Dedifferentiated amniotic fluid mesenchymal stem cell (primary cell): ENCODE measurements around the gene ADGRF1.
"Not testable (repeated sequence)": the region's sequence is repeated elsewhere in the genome, so short reads cannot be mapped to it uniquely, and the experiment has no call there.

Source experiments
- DNase-seq: peaks from one replicate; pipeline ENCODE4 v3.0.0-alpha.2; 2016; ENCODE audit errors: extremely low spot score

Gene ADGRF1

GRCh38 chr6:47042275-47042791 is at the start of gene ADGRF1:
ADGRF1 (minus strand) TSS chr6:47042332; CDS start chr6:47029061, 13,271 bp downstream.
- no peak for DNase-seq

- DNase-seq = no peak
These were observed 48.7 kb upstream of the ADGRF1 start for GRCh38 chr6:47090881-47091280.

GRCh38 chr6:47089473-47089872 is 47.3 kb upstream of the ADGRF1 start:
- DNase-seq = not testable (repeated sequence)

GRCh38 chr6:47086051-47086770 is 44.1 kb upstream of the ADGRF1 start:
- DNase-seq = no peak

- DNase-seq = no peak
These were observed 42.5 kb upstream of the ADGRF1 start for GRCh38 chr6:47084610-47085009.

- DNase-seq = peak; percentile 62
These were observed 41.5 kb upstream of the ADGRF1 start for GRCh38 chr6:47083586-47084047.

GRCh38 chr6:47080083-47080596 is 38.0 kb upstream of the ADGRF1 start:
- DNase-seq = no peak

GRCh38 chr6:47079638-47080037 is 37.5 kb upstream of the ADGRF1 start:
- no peak for DNase-seq

- DNase-seq = no peak
These were observed 36.9 kb upstream of the ADGRF1 start for GRCh38 chr6:47078991-47079390.

GRCh38 chr6:47076422-47077344 is 34.6 kb upstream of the ADGRF1 start:
- DNase-seq = no peak

- DNase-seq = no peak
These were observed 33.7 kb upstream of the ADGRF1 start for GRCh38 chr6:47075741-47076421.

GRCh38 chr6:47075168-47075567 is 33.0 kb upstream of the ADGRF1 start:
- DNase-seq = no peak

- DNase-seq = no peak
These were observed 31.3 kb upstream of the ADGRF1 start for GRCh38 chr6:47073125-47074110.

- no peak for DNase-seq
These were observed 30.5 kb upstream of the ADGRF1 start for GRCh38 chr6:47072667-47073066.

GRCh38 chr6:47071681-47072080 is 29.5 kb upstream of the ADGRF1 start:
- no peak for DNase-seq

- DNase-seq = no peak
These were observed 28.3 kb upstream of the ADGRF1 start for GRCh38 chr6:47070461-47070860.

GRCh38 chr6:47069156-47069555 is 27.0 kb upstream of the ADGRF1 start:
- DNase-seq = no peak

- DNase-seq = no peak
These were observed 24.3 kb upstream of the ADGRF1 start for GRCh38 chr6:47066418-47066817.

- DNase-seq = no peak
These were observed 22.1 kb upstream of the ADGRF1 start for GRCh38 chr6:47064274-47064673.

GRCh38 chr6:47062346-47062745 is 20.2 kb upstream of the ADGRF1 start:
- no peak for DNase-seq
